HG02798 (cell line): ENCODE data around the gene PRM3.
A peak's percentile ranks its signal among the peaks of the same experiment; 100 is the strongest.

Experiments
- ATAC-seq: cut with Tn5 transposase; IDR thresholded peaks from one replicate; pipeline ENCODE4 v1.9.1; 2021; ENCODE audit warnings: mild to moderate bottlenecking; ENCODE audit not compliant: unreplicated experiment, poor library complexity

PRM3 gene

DNA sequence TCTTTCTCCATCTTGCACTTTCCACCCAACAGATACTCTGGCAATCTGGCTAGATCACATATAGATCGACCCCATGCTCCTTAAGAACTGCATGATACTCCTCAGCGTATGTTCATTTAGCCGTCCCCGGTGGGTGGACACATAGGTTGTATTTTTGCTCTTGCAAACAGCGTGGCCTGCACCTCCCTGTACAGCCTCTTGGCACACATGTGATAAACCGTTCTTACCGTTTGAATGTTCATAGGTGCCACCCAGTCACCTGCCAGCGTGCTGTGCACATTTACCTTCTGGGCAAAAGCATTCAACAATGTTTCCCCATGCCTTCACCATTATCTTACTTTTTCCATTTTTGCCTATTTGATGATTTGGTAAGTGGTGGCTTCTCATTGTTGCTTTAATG is 10.5 kb downstream of the PRM3 start:
- no peak for ATAC-seq

DNA sequence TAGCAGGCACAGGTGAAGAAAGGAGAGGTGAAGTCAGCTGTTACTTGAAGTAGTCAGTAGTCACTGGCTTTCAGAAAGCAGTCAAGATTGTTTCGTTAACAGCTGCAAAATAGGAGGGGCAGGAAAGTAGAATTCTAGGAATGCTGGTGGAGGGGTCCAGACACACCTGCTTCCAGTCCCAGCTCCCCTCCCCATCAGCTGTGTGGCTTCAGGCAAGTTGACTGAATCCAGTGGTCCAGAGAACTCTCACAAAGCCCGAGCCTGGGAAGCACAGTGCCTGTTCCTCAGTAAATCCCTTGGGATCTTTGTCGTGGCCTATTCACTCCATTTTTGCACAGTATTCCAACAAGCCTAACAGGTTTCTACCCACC is 12.8 kb downstream of the PRM3 start:
- no peak for ATAC-seq

GRCh38 chr16:11259655-11260595 is 13.5 kb downstream of the PRM3 start:
- ATAC-seq: no peak

GRCh38 chr16:11258553-11259492 is 14.6 kb downstream of the PRM3 start:
- no peak for ATAC-seq

- no peak for ATAC-seq
These were observed 16.1 kb downstream of the PRM3 start for GRCh38 chr16:11257131-11257938.

DNA sequence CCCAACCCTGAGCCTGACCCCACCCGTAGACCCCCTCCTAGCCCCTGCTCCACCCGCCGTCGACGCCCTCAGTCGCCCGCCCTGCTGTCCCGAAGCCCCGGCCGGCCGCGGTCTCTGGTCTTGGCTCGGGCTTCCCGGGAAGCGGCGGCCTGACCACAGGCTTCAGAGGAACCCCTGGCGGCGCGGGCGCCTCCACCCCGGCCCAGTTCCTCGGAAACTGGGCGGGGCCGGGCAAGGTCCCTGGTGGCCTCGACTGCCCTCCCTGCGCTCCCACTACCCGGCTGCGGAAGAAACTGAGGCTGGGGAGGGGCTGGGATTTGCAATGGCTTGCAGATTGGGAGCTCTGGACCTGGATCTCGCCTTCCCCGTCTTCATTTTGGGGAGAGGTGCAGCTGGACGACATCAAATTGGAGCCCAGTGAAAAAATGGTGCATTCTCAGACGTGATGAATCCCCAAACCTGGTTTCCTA is 16.7 kb downstream of the PRM3 start:
- ATAC-seq: no peak

DNA sequence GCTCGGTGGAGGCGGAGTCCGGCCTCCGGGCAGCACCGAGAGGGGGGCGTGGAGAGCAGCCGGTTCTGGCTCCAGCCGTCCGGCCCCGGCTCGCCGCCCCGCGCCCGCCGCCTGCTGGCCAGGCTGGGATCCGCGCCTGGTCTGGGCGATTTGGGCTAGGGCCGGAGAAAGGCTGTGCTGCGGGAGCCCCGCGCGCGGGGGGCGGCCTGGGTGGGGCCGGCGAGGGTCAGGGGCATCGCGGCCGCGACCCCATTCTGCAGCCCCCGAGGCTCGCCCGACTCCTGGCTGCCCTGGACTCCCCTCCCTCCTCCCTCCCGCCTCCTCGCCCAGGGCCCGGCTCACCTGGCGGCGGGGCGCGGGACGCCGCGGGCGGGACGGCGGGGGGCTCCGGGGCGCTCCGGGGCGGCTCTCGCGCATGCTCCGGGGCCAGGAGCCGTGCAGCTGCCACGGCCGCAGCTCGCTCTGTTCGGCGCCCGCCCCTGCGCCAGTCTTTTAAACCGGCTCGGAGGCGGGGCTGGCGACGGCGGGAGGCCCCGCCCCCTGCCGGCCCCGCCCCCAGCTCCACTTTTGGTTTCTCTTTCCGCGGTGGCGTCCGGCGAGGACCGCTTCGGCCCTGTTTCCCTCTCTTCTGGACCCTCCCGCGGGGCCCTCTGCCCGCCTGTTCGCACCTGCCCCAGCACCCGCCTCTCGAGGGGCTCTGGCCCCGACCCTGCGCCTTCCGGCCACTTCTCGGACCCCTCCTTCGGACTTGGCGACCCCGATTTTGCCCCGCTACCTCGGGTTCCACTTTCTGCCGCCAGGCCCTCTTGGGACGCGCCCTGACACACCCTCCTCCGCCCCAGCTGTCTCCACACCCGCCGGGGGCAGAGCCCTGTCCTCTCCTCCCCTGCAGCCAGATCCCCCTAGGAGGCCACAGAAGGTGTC is 17.4 kb downstream of the PRM3 start, which contains the start of gene SOCS1:
TSS of gene SOCS1 (minus strand) at position 468 of the 924 bp plus-strand sequence. CDS start 726 bp downstream, outside the sequence.
- ATAC-seq: peak; percentile 63

DNA sequence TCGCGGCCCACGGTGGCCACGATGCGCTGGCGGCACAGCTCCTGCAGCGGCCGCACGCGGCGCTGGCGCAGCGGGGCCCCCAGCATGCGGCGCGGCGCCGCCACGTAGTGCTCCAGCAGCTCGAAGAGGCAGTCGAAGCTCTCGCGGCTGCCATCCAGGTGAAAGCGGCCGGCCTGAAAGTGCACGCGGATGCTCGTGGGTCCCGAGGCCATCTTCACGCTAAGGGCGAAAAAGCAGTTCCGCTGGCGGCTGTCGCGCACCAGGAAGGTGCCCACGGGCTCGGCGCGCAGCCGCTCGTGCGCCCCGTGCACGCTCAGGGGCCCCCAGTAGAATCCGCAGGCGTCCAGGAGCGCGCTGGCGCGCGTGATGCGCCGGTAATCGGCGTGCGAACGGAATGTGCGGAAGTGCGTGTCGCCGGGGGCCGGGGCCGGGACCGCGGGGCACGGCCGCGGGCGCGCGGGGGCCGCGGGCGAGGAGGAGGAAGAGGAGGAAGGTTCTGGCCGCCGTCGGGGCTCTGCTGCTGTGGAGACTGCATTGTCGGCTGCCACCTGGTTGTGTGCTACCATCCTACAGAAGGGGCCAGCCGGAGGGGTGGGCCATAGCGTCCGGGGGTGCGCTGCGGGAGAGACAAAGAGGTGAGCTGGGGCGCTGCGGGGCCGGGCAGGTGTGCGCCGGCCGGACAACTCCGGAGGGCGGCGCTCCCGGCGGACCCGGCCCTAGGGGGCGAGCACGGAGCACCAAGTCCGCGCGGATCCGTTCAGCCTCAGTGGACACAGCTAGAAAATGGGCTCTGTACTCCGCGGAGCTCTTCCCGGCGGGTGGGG is 18.3 kb downstream of the PRM3 start:
- peak; percentile 1 for ATAC-seq

DNA sequence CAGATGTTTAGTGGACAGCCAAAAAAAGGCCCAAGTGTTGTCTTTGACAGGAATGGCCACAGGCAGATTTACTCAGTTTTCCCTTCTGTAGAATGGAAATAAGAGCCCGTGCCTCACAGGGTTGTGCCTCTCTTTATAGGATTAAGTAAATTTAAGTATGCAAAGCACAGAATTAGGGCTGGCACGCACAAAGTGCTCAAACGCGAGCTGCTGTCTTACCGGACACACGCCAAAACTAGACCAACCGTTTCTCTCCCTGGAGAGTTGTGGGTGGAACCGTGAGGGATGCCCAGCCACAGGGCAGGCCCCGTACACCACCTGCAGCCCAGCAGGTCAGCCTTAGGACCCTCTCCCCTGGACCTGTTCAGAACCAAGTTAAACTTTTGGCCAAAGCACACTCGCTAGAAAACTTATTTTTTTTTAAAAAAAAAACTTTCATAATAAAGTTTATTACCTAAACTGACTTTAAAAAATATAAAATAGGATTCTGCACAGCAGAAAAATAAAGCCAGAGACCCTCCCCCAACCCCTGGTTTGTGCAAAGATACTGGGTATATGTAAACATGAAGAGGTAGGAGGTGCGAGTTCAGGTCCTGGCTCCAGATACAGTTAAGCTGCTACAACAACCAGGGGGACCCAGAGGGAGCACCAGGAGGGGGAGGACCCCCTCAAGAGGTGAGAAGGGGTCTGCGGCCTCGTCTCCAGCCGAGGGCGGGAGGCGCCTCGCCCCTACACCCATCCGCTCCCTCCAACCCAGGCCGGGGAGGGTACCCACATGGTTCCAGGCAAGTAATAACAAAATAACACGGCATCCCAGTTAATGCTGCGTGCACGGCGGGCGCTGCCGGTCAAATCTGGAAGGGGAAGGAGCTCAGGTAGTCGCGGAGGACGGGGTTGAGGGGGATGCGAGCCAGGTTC is 19.2 kb downstream of the PRM3 start:
- no peak for ATAC-seq

GRCh38 chr16:11253009-11253994 is 20.1 kb downstream of the PRM3 start:
- ATAC-seq: no peak

DNA sequence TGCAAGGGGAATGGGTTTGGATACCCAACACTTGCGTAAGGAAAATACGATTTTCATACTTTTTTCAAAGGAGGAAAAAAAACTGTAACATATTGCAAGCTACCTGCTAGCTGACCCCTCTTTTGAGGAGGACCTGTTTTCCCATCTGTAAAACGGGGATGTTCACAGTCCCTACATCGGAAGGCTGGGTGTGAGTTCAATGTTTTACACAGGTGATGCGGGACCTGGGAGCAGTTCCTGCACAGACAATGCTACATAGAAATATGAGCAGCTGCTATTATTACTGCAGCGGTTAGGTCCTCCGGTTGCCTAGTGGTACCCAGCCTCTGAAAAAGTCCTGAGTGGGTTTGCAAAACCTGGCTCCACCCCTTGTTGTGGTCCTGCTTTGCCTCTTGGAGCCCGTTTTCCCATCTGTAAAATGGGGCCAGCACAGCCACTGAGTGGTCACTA is 20.9 kb downstream of the PRM3 start:
- no peak for ATAC-seq

- ATAC-seq: no peak
These were observed 21.6 kb downstream of the PRM3 start for GRCh38 chr16:11251525-11252481.

DNA sequence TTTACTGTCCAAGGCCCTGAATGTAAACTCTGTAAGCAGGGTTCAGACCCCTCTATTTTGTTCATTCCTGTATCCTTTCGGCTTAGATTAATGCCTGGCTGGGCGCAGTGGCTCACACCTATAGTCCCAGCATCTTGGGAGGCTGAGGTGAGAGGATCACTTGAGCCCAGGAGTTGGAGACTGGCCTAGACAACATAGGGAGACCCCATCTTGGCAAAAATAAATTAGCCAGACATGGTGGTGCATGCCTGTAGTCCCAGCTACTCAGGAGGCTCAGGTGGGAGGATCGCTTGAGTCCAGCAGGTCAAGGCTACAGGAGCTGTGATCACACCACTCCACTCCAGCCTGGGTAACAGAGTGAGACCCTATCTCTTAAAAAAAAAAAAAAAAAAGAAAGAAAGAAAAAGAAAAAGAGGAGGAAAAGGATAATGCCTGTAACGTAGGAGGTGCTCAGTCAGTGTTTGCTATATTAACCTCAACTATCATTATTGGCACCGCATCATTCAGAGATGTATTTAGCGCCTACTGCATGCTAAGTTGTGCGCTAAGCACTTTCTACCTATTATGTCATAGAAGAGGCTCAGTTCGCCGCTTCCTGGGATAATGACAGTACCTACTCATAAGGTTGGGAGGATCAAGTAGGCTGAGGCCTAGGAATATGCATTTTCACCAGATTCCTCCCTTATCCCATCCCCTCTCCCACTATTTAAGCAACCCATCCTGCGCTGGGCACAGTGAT is 22.5 kb downstream of the PRM3 start:
- no peak for ATAC-seq
